HepG2 (cell line): ENCODE measurements around the gene LRR1. TPM values are rescaled to one million over a fixed set of nuclear protein-coding genes. Genes with fewer than 3 reads are reported as not detected.

Experiments
- CENPT ChIP-seq: sonication (generic); formaldehyde crosslinking; IDR thresholded peaks from 2 replicates; pipeline ENCODE4 v1.8.0; 2022; ENCODE audit warnings: low read depth, mild to moderate bottlenecking, moderate library complexity, missing genetic modification reagents
- ERF ChIP-seq: IDR thresholded peaks from 2 replicates; pipeline ENCODE4 v1.6.1; 2018; ENCODE audit warnings: missing biosample characterization, missing genetic modification reagents
- FOXJ3 ChIP-seq: sonication (generic); formaldehyde crosslinking; IDR thresholded peaks from 2 replicates; pipeline ENCODE4 v1.4.0; 2020; ENCODE audit warnings: missing genetic modification reagents, mild to moderate bottlenecking, borderline replicate concordance
- GATAD2A ChIP-seq: IDR thresholded peaks from 2 replicates; pipeline ENCODE4 v1.6.1; 2016
- KLF13 ChIP-seq: sonication (generic); formaldehyde crosslinking; IDR thresholded peaks from 2 replicates; pipeline ENCODE4 v1.4.0; 2020; ENCODE audit warnings: mild to moderate bottlenecking, missing genetic modification reagents
- MLXIP ChIP-seq: sonication (generic); formaldehyde crosslinking; IDR thresholded peaks from 2 replicates; pipeline ENCODE4 v1.9.0; 2021; ENCODE audit warnings: missing genetic modification reagents, borderline replicate concordance
- MZF1 ChIP-seq: sonication (generic); formaldehyde crosslinking; IDR thresholded peaks from 2 replicates; pipeline ENCODE4 v1.8.1; 2023; ENCODE audit warnings: mild to moderate bottlenecking, missing genetic modification reagents, borderline replicate concordance
- NFIC ChIP-seq: IDR thresholded peaks from 2 replicates; pipeline ENCODE4 v1.6.1; 2012; ENCODE audit warnings: mild to moderate bottlenecking, low read length, inconsistent platforms
- SMAD1 ChIP-seq: sonication (generic); formaldehyde crosslinking; IDR thresholded peaks from 2 replicates; pipeline ENCODE4 v1.4.0; 2020; ENCODE audit warnings: missing genetic modification reagents, low read depth, mild to moderate bottlenecking, borderline replicate concordance
- SMC3 ChIP-seq: IDR thresholded peaks from 2 replicates; pipeline ENCODE4 v1.6.1; 2011; ENCODE audit warnings: low read length, improper control_type of control experiment
- SPEN ChIP-seq: sonication (generic); formaldehyde crosslinking; IDR thresholded peaks from 2 replicates; pipeline ENCODE4 v1.5.1; 2020; ENCODE audit warnings: low read depth, mild to moderate bottlenecking, missing genetic modification reagents
- YY1 ChIP-seq: IDR thresholded peaks from 2 replicates; pipeline ENCODE4 v1.6.1; 2011; ENCODE audit warnings: low read length, low read depth, moderate library complexity, mild to moderate bottlenecking; ENCODE audit not compliant: insufficient read depth, insufficient replicate concordance
- ZBTB3 ChIP-seq: sonication (generic); formaldehyde crosslinking; IDR thresholded peaks from 2 replicates; pipeline ENCODE4 v1.4.0; 2020; ENCODE audit warnings: low read depth, mild to moderate bottlenecking, moderate library complexity, missing genetic modification reagents, borderline replicate concordance
- ZBTB7A ChIP-seq: sonication (generic); formaldehyde crosslinking; IDR thresholded peaks from 2 replicates; pipeline ENCODE4 v1.8.0; 2022; ENCODE audit warnings: mild to moderate bottlenecking, missing genetic modification reagents
- ZFP36L2 ChIP-seq: sonication (generic); formaldehyde crosslinking; IDR thresholded peaks from 2 replicates; pipeline ENCODE4 v1.4.0; 2020; ENCODE audit warnings: missing genetic modification reagents
- ZFX ChIP-seq: sonication (generic); formaldehyde crosslinking; IDR thresholded peaks from 2 replicates; pipeline ENCODE4 v1.4.0; 2020; ENCODE audit warnings: mild to moderate bottlenecking, low read depth, missing genetic modification reagents, moderate library complexity
- ZNF317 ChIP-seq: sonication (generic); formaldehyde crosslinking; IDR thresholded peaks from 2 replicates; pipeline ENCODE4 v1.5.0; 2020; ENCODE audit warnings: mild to moderate bottlenecking, missing genetic modification reagents
- ZNF512B ChIP-seq: sonication (generic); formaldehyde crosslinking; IDR thresholded peaks from 2 replicates; pipeline ENCODE4 v1.5.1; 2020; ENCODE audit warnings: missing genetic modification reagents, mild to moderate bottlenecking, borderline replicate concordance
- ZNF549 ChIP-seq: sonication (generic); formaldehyde crosslinking; IDR thresholded peaks from 2 replicates; pipeline ENCODE4 v1.5.0; 2020; ENCODE audit warnings: missing genetic modification reagents
- ZNF766 ChIP-seq: sonication (generic); formaldehyde crosslinking; IDR thresholded peaks from 2 replicates; pipeline ENCODE4 v1.5.0; 2020; ENCODE audit warnings: missing genetic modification reagents, borderline replicate concordance
- ZSCAN12 ChIP-seq: sonication (generic); formaldehyde crosslinking; IDR thresholded peaks from 2 replicates; pipeline ENCODE4 v1.9.0; 2021; ENCODE audit warnings: mild to moderate bottlenecking, missing genetic modification reagents
- polyA plus RNA-seq, 8 experiments: library from polyadenylated mRNA; depleted of rRNA in 3 of 8; stranded (reverse) in 7 of 8; unstranded in 1 of 8; fragments of >200 nt; fragmentation: Illumina TruSeq in 4 of 8; extraction: Trizol in 4 of 8; gene quantifications; 2 replicates each; pipeline versions ENCODE4 v1.2.1 to v1.2.3, GENCODE V29; 2011 to 2016; ENCODE audit warnings: low read depth in 4 of 8, missing spikeins in 1 of 8, mixed read lengths in 1 of 8; ENCODE audit not compliant: insufficient read depth in 1 of 8
- total RNA-seq, 5 experiments: library from RNA; depleted of rRNA; stranded (reverse); fragments of >200 nt; fragmentation: Illumina TruSeq; extraction: Trizol; gene quantifications; 2 replicates each; pipeline ENCODE4 v1.2.3, GENCODE V29; 2016; ENCODE audit warnings: low read depth in 1 of 5
- TF ChIP-seq, protein P1 (sequence below): sonication (generic); formaldehyde crosslinking; IDR thresholded peaks from 2 replicates; pipeline ENCODE4 v1.5.1; 2020; ENCODE audit warnings: mild to moderate bottlenecking, moderate library complexity, missing genetic modification reagents

Gene LRR1
- total and polyA plus RNA-seq, 2 of the 13 experiments (the other 11 are each of a cell fraction or from before 2014, with no cell fraction given) = 7.0 to 36.2 TPM

DNA sequence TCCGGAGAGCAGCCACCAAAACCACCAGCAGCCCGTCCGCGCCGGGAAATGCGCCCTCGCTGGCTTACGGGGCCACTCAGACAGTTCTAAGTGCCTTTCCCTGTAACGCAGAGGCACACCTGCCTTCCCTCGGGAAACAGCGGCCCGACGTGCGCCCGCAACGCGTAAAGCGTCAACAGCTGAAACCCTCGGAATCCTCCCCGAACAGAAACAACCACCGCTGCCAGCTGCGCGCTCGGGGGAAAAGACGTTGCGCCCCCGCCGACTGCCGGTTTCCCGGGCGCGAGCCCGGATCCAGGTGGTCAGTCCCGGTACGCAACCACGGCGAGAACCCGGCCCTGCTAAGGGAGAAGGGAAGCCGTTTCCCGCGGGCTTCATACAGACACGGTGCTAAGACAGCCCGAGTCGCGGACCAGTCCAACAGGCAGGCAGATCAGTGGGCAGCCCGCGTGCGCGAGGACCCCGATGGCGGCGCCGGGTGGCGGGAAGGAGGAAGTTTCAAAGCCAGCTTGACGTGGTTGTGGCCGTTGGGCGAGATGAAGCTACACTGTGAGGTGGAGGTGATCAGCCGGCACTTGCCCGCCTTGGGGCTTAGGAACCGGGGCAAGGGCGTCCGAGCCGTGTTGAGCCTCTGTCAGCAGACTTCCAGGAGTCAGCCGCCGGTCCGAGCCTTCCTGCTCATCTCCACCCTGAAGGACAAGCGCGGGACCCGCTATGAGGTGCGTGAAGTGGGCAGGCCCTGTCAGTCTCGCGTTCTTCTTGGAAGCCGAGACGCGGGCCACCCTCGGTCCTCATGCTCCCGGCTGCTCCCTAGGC lies at the start of gene LRR1 (continued):
- TF ChIP-seq MLXIP (CRISPR knock-in tag) (no peak), ZFP36L2 (CRISPR knock-in tag) (no peak), CENPT (CRISPR knock-in tag) (no peak), ZBTB7A (CRISPR knock-in tag) (no peak; the same call in 1 of the 2 replicates), SPEN (CRISPR knock-in tag) (peak; percentile 59), KLF13 (CRISPR knock-in tag) (no peak), GATAD2A (peak; percentile 46), ZSCAN12 (no peak), ERF (CRISPR knock-in tag) (peak; percentile 27), YY1 (peak; percentile 92), SMC3 (no peak), ZNF766 (0 out of 2 replicates have a peak, but pooled peaks have one; percentile 63), ZFX (peak; percentile 82), ZBTB3 (CRISPR knock-in tag) (no peak), ZNF549 (CRISPR knock-in tag) (no peak), ZNF317 (peak; percentile 78; the same call in 1 of the 2 replicates), SMAD1 (CRISPR knock-in tag) (no peak), FOXJ3 (peak; percentile 44; the same call in 1 of the 2 replicates), MZF1 (CRISPR knock-in tag) (no peak), ZNF512B (CRISPR knock-in tag) (peak; percentile 86; the same call in 1 of the 2 replicates), NFIC (0 out of 2 replicates have a peak, but pooled peaks have one; percentile 17)
- TF ChIP-seq, protein P1, sequence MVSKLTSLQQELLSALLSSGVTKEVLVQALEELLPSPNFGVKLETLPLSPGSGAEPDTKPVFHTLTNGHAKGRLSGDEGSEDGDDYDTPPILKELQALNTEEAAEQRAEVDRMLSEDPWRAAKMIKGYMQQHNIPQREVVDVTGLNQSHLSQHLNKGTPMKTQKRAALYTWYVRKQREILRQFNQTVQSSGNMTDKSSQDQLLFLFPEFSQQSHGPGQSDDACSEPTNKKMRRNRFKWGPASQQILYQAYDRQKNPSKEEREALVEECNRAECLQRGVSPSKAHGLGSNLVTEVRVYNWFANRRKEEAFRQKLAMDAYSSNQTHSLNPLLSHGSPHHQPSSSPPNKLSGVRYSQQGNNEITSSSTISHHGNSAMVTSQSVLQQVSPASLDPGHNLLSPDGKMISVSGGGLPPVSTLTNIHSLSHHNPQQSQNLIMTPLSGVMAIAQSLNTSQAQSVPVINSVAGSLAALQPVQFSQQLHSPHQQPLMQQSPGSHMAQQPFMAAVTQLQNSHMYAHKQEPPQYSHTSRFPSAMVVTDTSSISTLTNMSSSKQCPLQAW (CRISPR knock-in tag) = peak; percentile 91
